IPS DF 4.7 (cell line): ENCODE results near the gene UPF2.

Experiments
- DNase-seq: peaks from one replicate; pipeline ENCODE4 v3.0.0-alpha.2; 2013; ENCODE audit warnings: low spot score; ENCODE audit errors: extremely low read depth

UPF2 gene

DNA sequence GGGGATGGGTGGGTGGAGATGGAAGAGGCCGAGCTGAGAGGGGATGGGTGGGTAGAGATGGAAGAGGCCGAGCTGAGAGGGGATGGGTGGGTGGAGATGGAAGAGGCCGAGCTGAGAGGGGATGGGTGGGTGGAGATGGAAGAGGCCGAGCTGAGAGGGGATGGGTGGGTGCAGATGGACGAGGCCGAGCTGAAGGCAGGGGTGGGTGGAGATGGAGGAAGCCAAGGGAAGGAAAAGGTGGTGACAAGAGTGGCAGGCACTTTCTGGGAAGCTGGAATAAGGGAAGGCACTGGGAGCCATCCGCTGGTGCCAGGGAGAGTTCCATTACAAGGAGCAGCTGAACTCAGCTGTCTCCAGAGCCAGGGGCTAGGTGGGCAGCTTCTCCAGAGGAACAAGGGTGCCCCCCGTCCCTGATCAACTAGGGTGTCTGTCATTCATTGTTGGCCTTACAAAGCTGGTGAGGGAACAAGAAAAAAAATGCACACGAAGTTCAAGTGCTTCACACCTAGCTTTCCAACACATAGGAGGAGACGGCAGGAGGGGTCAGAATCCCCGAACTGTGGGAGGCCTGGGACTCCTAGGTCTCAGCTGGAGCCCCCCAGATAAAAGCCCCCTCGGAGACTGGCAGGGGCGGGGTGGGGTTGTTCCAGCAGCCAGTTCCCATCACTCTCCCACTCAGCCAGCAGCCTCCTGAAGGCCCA, 157.0 kb downstream of the UPF2 start:
- no peak for DNase-seq

DNA sequence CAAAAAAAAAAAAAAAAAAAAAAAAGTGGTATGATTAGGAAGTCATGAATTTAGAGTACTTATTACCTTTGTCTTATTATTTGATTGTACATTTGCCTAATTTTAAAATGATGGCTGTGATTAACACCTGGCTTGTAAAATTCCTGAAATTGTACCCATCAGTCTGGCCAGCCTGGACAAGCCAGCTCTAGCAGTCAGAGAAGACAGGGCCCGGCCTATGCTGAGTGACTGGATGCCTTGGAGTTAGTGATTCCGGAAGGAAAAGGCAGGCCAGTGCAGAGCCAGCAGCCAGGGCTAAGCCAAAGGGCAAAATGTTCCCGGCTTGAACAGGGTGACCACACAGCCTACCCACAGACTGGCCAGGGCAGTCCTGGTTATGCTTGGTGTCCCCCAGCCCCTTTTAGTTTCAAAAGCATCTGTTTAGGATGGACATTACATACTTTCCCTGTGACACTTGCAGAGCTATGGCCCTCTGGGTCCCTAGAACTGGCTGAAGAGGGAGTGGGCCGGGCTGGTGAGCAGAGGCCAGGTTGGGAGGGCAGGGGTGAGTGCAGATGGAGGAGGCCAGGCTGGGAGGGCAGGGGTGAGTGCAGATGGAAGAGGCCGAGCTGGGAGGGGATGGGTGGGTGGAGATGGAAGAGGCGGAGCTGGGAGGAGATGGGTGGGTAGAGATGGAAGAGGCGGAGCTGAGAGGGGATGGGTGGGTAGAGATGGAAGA, 157.7 kb downstream of the UPF2 start:
- DNase-seq = no peak

DNA sequence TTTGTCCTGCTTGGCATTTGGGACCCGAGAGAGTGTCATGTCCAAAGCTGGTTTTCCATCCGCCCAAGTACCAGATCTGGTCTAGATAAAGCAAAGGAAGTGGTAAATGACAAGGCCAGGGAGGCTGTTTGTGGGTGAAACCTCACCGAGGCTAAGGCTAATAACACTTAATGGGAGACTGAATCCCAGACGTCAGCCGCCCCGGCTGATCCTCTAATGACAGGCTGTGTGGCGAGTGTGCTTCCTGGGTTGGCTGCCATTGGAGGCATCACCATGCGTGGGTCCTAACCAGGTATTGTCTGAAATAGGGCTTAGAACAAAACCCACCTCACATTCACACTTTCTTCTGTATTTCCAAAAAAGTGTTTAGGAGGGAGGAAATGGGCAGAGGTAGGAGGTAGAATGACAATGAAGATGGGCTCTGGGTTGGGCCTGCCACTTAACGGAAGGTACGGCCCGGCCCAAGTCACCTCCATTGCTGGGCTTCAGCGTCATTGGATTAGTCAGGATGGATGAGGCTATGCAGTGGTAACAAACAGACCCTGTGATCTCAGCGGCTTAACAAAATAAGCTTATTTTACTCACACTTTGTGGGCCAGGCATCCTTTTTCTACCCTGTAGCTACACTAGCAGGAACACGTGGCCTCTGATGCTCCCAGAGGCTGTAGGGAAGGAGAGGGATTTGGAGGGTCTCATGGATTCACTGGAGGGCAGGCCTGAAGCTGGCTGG, 159.8 kb downstream of the UPF2 start:
- DNase-seq = no peak

DNA sequence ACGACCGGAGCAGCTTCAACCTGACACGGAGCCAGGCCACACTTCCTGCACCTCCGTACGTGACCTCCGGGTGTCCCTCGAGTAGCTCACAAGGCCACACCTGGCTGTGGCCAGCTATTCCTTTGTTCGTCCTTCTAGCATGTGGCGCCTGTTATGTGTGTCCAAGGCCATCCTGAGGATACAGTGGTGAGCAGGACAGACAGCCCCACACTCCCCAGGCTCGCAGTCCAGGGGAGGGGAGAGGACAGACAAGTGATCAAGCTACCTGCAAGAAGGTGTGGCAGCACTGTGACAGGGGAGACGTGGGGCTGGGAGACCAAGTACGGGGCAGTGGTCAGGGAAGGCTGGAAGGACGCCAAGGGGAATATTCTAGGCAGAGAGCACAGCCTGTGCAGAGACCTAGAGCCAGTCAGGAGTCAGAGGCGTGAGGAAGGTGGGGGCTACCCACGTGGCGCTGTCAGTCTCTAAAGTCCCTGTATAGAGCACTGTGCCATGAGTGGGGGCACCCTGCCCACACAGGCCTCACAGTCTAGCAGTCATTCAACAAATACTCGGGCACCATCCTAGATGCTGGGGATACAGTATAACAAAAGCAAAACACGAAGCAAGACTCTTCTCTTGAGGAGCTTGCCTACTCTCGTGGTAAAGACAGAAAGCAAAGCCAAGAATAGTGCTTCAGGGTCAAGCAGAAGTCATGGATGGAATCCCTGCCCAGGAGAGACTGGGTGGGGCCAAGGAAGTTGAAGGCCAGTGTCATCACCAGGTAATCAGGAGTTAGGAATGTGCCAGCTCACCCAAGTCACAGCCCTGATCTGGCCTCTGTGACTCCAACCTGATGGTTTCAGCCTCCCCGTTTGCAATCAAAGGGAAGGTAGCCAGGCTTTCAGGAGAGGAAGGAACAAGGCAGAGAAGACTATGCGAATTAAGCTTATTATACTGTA, 160.9 kb downstream of the UPF2 start:
- no peak for DNase-seq

DNA sequence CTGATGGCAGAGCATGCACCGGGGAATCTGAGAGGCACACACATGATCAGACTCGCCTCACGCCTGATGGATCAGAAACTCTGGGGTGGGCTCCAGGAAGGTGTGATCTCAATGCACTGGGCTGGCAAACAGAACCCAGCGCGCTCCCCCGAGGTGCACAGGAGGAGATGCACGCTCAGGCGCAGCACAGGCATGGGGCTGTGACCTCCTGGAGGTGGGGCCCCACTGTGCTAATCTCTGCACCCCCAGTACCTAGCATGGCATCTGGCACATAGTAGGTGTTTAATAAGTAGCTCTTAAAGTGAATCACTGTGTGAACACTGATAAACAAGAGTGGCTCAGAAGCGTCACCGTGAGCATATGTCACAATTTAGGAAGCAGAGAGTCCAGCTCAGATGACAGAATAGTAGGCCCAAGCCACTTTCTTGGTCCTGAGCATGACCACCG, 161.6 kb downstream of the UPF2 start:
- no peak for DNase-seq

DNA sequence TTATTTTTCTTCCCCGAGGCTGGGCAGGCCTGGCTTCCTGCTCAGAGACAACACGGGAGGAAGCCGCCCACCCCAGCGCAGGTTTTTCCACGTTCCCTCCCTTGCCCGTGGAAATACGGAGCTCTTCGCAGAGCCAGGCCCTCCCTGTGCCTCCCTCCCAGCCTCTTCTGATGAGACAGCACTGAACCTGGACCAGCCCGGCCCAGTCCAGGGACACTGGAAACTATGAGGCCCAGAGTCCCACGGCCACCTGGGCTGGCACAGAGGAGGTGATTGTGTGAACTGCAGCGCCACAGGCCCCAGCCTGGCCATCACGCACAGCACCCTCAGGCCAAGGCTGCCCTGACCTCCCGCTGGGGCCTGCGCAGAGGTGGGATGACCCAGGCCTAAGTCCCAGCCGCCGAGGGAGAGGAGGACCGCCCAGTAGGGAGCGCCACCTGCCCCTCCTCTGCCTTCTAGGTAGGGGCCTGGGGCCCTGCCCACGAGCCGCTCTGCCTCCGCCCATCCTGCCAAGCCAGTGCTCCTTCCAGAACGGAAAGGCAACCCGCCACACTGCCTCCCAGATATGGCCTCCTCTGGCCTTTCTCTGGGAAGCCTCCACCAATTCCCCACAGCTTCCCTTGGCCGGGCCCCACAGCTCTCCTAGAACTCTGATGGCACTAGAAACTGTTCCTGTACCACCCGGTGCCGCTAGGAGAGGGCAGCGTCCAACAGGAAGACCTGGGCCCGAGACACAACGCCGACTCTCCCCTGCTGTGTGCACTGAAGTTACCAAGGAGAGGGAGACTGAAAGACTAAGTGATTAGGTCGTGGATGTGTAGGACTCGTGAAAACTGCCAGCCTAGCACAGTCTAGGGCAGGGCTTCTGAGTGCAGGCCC, 162.2 kb downstream of the UPF2 start:
- DNase-seq = no peak

DNA sequence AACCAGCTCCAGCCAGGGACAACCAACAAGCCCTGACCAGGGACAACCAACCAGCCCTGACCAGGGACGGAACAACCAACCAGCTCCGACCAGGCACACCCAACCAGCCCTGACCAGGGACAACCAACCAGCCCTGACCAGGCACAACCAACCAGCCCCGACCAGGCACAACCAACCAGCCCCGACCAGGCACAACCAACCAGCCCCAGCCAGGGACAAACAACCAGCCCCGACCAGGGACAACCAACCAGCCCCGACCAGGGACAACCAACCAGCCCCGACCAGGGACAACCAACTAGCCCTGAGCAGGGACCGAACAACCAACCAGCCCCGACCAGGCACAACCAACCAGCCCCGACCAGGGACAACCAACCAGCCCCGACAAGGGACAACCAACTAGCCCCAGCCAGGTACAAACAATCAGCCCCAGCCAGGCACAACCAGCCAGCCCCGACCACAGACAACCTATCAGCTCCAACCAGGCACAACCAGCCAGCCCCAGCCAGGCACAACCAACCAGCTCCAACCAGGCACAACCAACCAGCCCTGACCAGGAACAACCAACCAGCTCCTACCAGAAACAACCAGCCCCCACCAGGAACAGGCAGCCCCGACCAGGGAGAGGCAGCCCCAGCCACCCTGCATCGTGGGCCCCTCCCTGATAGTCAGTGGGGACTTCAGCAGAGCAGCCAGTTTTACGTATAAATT, 163.1 kb downstream of the UPF2 start:
- no peak for DNase-seq

DNA sequence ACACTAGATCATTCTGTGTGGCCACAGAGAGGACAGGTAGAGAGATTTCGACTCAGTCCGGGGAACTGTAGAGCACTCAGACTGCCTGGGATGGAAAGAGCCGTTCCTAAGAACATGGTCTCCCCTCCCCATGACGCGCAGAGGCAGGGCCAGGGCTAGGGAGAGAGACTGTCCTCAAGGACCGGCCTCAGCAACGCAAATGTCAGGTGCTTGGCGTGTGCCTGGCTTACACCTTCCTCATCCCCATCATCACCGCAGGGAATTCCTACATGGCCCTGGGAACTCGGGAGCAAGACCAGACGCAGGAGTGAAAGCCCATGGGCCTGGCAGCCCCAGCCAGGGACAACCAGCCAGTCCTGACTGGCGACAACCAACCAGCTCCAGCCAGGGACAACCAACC, 163.8 kb downstream of the UPF2 start:
- no peak for DNase-seq

DNA sequence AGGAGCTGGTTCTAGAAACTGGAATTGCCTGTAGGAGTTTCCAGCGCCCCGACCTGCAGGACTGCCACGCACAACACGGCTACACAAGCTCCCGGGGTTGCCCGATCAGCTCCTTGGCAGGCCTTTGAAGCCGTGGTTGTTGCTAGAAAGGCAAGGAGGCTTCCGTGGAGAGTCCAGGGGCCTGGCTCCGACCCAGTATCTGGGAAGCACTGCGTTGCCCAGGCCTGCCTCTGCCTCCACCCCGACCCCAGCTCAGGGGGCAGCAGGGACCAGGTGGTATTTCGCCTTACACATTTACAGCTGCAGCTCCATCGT, 165.1 kb downstream of the UPF2 start:
- DNase-seq = no peak

DNA sequence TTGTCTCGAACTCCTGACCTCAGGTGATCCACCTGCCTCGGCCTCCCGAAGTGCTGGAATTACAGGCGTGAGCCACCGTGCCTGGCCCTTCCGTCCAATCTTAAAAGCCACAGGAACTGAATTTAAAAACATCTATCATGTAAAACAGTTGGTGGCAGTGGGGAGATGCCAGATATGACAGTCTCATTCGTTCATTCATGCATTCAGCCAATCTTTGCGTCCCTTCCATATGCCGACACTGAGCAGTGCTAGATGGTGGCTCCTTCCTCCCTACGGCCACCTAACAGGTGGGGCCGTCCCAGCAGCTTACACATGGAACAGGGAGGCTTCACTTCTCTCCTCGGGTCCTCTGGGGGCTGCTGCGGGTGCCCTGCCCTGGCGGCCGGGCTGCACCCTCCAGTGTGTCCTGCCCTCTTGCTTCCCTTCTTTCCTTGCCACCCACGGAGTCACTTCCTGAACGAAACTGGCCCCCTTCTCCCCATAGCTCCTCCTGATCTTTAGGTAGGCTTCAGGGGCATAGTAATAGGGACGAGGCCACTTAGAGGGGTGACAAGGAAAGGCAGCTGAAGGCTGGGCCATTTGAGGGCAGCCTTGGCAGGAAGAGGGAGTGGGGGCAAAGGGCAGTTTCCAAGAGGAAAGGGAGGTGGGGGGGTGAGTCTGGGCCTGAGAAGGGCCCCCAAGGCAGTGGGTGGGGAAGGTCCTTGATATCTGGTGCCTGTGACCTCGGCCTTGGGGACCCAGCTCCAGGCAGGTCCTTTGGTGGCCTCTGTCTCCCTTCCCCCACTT, 165.6 kb downstream of the UPF2 start:
- DNase-seq = no peak

DNA sequence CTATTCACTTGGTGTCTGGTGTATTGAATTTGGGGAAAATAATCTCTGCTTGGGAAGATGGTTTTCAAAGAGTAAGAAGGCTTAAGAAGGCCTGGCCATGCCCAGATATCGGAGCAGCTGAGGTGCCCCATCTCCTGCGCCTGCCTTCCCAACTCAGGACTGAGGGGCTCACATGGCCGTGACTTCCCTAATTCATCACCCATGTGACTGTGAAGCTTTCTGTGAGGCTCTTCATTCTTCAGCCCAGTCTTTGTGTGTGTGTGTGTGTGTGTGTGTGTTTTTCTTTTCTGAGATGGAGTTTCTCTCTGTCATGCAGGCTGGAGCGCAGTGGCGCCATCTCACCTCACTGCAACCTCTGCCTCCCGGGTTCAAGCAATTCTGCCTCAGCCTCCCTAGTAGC, 166.3 kb downstream of the UPF2 start:
- DNase-seq = no peak

DNA sequence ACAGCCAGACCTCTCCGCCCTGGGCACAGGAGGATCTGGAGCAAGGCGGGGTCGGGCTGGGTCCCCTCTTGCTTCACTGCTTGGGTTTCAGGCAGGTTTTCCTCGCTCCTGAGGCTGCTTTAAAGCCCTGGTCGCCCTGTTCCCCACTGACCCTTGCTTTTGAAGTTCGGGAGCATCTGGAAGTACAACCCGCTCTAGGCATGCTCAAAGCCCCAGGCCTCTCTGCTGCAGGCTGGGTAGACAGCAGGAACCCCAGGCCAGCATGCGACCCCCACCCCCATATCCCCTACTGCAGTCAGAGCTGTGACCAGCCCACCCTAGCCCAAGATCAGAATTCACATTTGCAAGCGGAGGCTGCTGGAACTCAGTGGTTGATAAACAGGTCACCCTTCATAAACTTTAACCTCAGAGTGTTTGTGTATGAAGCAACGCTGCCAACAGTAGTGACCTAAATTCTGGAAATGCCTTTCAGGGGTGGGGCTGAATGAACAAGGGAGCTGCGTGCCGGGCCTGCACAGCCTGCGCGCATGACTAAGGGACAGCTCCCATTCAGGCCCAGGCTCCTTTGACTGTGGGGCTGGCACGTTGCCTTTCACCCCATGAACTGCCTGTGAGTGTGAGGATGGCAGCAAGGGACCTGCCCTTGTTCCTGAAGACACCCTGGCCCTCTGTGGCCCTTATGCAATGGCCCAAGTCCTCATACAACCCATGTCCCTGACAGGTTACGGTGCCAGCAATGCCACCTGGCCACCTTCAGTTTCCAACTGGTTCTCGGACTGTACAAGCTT, 166.9 kb downstream of the UPF2 start:
- DNase-seq = no peak

DNA sequence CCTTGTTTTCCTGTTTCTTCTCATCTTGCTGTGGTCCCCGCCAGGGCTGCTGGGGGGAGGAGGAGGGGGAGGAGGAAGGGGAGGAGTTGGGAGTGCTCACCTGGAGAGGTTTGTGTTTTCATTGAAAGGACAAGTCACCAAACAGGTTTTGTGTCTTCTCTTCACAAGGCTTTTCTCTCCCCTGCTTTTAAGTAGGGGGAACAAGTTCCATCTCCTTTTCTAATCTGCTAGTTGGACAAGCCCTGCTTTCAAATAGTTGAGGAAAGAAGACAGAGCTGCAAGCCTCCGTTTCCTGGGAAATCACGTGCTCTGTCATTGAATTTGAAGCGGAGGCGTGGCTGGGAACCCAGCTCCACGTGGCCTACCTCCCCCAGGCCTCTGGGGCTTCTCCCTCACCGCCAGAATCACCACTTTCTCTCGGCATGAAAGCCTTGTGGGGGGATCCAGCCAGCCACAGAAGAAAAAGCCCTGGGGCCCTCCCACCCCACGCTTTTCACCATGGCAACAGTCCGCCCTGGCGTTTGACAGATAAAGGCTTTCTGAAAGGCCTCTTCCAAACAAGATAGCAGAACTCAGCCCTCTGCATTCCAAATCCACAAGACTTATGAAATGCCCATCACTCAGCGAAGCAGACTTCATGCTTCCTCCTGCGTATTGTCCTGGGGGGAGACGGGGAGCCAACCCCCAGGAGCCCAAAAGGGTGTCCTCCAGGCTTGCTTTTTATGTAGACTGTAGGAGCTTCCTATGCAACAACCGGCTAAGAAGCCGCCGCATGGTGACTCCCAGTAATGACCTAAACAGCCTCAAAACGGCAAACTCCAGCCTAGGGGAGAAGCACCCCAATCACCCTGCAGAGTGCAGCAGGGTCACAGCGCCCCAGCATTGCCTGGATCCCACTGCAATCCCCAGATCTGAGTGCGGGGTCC, 167.8 kb downstream of the UPF2 start:
- DNase-seq = no peak

DNA sequence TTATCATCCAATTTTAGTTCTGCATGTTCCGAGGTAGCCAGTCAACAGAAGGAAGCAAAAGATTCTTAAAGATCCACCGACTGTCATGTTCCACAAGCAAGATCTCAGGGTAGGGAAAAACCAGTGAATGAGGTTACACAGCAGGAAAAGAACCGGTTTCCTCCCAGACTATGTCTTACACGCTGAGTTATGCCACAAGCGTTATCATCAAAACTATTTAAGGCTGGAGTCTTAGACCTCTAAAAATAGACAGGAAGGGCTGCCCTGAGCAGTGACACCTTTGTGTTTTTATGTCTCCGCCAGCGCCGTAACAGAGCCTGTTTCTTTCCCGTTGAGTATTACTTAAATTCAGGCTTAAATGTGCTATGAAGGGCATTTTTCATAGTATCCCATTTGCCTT, 171.1 kb downstream of the UPF2 start:
- DNase-seq = no peak

DNA sequence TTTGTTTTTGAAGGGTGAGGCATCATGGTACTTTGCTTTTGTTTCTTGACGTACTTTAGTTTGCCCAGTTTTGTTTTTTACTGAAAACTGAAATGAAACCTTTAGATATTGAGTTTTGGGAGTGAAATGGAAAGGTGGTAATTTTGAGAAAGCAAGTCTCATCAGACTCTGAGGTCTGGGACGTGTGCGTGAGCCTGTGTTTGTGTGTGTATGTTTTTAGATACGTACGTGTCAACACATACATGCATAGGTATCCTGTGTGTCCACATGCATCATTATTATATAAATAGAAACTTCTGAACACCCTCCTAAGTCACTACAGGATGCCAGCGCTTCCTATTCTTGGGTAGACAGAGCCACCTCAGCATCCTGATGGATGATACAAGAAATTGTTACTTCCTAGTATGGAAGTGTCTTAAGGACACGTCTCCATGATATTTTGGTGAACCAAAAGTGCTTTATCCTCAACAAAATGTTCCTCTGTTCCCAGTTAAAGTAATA, 171.7 kb downstream of the UPF2 start:
- no peak for DNase-seq

DNA sequence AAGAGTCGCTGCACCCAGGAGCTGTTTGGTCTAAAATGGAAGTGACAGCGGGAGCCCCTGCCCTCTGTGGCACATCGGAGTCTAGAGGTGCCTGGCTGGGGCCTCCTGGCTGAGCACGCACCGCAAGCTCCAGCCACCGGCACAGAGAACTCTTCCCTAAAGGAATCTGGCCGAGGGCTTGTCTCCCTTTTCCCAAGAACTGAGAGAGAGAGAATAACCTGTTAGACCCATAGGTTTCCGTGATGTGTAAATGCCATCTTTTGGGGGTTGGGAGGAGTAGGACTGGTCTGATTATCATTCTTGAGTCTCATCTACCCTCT, 172.2 kb downstream of the UPF2 start:
- no peak for DNase-seq
